Neural crest cell (in vitro differentiated cells): ENCODE results near the gene HGD. TPM values are rescaled to one million over a fixed set of nuclear protein-coding genes. Genes with fewer than 3 reads are reported as not detected.
A peak's percentile ranks its signal among the peaks of the same experiment; 100 is the strongest.

Experiments used
- DNase-seq: peaks from one replicate; pipeline ENCODE4 v3.0.0; 2021; ENCODE audit warnings: low read depth, mixed read lengths, low spot score
- H3K27ac Mint-ChIP-seq: one replicate; pipeline ENCODE4 v1.8.0; 2021; ENCODE audit warnings: mild to moderate bottlenecking, mixed read lengths; ENCODE audit not compliant: unreplicated experiment
- H3K27me3 Mint-ChIP-seq: 2 replicates; pipeline ENCODE4 v1.8.0; 2021; ENCODE audit warnings: low read depth, mild to moderate bottlenecking, mixed read lengths
- H3K36me3 Mint-ChIP-seq: 2 replicates; pipeline ENCODE4 v1.8.0; 2021; ENCODE audit warnings: low read depth, mild to moderate bottlenecking, mixed read lengths
- H3K4me1 Mint-ChIP-seq: 2 replicates; pipeline ENCODE4 v1.8.0; 2021; ENCODE audit warnings: mixed read lengths
- H3K4me3 Mint-ChIP-seq: one replicate; pipeline ENCODE4 v1.8.0; 2021; ENCODE audit warnings: mild to moderate bottlenecking, mixed read lengths
- H3K9me3 Mint-ChIP-seq: 2 replicates; pipeline ENCODE4 v1.8.0; 2021; ENCODE audit warnings: mixed read lengths
- total RNA-seq: library from RNA; stranded (reverse); gene quantifications from 2 replicates; pipeline ENCODE4 v1.2.1, GENCODE V29; 2021
- TF ChIP-seq, protein P1 (sequence below): fragments of 200-600 bp; sonication (generic); conservative IDR thresholded peaks from 2 replicates; pipeline ENCODE4 v1.5.0; 2021; ENCODE audit warnings: antibody characterized with exemption, mild to moderate bottlenecking

HGD gene
- total RNA-seq, 1 donor from 2014 or later = 1.2 TPM

DNA sequence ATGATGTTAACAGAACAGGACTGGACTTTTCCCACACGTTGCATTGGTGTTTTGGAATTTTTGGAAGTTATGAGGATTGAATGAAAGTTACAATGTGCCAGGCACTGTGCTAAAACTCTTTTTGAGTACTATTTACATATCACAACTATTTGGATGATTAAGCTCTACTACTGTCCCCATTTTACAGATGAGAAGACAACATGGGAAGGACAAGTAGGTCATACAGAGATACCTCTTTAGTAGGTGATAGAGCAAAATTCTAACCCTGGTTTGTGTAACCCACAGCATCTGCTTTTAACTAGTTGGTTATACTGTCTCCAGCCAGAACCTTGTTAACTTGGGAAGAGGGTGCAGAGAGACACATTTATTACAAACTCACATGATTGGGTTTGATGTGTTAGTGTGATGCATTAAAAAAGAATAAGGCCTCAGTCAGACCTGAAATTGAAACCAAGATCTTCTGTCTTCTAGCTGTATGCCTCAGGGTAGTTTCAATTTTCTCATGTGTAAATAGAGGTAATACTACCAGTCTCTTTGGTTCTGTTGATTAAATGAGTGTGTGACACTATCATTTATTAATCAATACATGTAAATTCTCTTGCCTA lies 84.5 kb downstream of the HGD start:
- TF ChIP-seq, protein P1, sequence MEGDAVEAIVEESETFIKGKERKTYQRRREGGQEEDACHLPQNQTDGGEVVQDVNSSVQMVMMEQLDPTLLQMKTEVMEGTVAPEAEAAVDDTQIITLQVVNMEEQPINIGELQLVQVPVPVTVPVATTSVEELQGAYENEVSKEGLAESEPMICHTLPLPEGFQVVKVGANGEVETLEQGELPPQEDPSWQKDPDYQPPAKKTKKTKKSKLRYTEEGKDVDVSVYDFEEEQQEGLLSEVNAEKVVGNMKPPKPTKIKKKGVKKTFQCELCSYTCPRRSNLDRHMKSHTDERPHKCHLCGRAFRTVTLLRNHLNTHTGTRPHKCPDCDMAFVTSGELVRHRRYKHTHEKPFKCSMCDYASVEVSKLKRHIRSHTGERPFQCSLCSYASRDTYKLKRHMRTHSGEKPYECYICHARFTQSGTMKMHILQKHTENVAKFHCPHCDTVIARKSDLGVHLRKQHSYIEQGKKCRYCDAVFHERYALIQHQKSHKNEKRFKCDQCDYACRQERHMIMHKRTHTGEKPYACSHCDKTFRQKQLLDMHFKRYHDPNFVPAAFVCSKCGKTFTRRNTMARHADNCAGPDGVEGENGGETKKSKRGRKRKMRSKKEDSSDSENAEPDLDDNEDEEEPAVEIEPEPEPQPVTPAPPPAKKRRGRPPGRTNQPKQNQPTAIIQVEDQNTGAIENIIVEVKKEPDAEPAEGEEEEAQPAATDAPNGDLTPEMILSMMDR = no peak
- DNase-seq = no peak
- Mint-ChIP-seq H3K4me3 (no peak overlapping the region), H3K27ac (no peak overlapping the region), H3K4me1 (peaks cover 15% of the 10 kb centered on the region), H3K9me3 (no peaks in the 10 kb centered on the region), H3K27me3 (peaks cover 12% of the 10 kb centered on the region), H3K36me3 (peaks cover 3% of the 10 kb centered on the region)

DNA sequence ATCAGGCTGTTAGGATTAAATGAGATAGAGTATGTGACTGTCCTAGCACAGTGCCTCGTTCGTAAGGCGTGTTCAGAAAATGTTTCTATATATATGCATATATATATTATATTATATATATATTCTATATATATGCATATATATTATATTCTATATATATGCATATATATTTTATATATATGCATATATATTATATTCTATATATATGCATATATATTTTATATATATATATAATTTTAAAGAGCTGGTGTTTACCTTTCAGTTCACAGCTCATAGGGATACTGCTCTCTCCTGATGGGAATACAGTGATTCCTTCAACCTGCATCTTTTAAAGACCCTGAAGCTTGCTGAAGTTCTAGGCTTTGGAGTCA lies 85.2 kb downstream of the HGD start:
- Mint-ChIP-seq H3K36me3 (no peaks in the 10 kb centered on the region), H3K4me3 (peak overlapping the region; percentile 98), H3K27ac (peak overlapping the region; percentile 98), H3K9me3 (no peaks in the 10 kb centered on the region), H3K27me3 (peaks cover 14% of the 10 kb centered on the region), H3K4me1 (peaks cover 15% of the 10 kb centered on the region)
- TF ChIP-seq, protein P1 = no peak
- no peak for DNase-seq

DNA sequence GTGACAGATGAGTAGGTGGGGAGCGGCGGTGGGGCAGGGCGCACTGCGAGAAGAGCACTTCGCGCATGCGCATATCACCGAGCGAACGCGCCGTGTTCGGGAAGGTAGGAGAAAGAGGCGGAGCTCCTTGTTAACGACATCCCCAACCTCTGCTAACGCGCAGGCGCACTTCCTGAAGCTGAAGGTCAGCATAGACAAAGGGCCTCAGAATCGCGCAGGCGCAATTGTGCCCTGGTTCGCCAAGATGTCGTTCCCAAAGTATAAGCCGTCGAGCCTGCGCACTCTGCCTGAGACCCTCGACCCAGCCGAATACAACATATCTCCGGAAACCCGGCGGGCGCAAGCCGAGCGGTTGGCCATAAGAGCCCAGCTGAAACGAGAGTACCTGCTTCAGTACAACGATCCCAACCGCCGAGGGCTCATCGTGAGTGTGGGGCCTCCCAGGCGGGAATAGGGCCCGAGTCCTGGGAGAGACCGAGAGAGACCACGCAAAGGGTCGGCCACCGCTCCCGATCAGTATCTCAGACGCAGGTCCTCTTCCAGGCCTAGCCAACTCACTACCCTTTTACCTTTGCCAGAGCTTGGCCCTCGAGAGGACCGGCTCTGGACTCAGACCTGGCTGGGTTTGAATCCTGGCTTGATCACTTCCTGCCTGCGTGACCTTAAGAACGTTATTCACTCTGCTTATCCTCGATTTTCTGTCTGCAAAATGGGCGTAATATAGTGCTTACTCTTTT lies 85.8 kb downstream of the HGD start, which contains the start of gene NDUFB4:
Gene NDUFB4 (plus strand): TSS at position 221 of the 737 bp plus-strand sequence. CDS start 24 bp downstream, at position 245.
- TF ChIP-seq, protein P1 = no peak
- peaks cover 16% of the 10 kb centered on the region for H3K27me3 Mint-ChIP-seq
- H3K27ac Mint-ChIP-seq = peak within 1 kb of the TSS; percentile 98
- no peaks in the 10 kb centered on the region for H3K36me3 Mint-ChIP-seq
- DNase-seq = peak; percentile 94
- peak within 1 kb of the TSS; percentile 98 for H3K4me3 Mint-ChIP-seq
- H3K4me1 Mint-ChIP-seq = peaks cover 15% of the 10 kb centered on the region
- no peaks in the 10 kb centered on the region for H3K9me3 Mint-ChIP-seq

DNA sequence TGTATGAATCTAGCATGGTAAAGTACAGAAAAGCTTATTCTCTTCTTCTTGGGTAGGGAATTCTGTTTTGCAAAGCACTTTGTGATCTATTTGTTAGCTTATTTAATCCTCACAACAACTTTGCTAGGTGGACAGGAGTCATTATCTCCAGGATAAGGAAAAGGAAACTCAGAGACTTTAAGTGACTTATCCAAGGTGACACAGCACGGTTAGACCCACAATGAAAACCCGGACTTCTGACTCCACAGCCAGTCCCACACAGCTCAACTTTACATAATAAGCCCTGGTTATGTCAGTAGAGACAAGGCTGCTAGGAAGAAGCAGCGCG lies 86.3 kb downstream of the HGD start:
- Mint-ChIP-seq H3K4me1 (peaks cover 15% of the 10 kb centered on the region), H3K4me3 (peak overlapping the region; percentile 98), H3K36me3 (no peaks in the 10 kb centered on the region), H3K27ac (peak overlapping the region; percentile 98), H3K27me3 (peaks cover 21% of the 10 kb centered on the region), H3K9me3 (no peaks in the 10 kb centered on the region)
- no peak for DNase-seq
- TF ChIP-seq, protein P1 = no peak

DNA sequence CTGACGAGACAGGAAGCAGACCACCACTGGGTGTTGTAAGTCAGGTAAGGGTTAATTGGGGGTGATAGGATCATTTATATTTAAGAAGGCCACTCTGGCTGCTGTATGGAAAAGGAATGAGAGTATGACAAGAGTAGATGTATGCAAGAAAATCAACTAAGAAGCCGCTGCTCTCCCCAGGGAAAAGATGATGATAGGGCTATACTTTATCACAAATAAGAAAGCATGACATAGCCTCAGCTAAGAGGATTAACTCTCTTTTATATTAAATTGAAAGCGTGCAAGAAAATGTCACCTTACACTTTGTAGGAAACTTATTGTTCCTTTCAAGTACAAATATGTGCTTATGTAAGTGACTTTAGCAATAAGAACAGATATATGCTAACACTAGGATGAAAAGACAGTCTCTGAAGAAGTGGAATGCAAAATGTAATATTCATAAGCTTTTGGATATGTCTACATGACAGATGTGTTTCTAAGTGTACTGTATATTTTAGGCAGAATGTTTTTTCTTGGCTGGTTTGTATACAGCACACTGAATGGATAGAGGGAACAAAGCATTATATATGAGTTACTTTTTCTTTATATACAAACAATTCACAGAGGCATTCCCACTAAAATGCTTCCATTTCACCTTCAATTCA lies 94.6 kb downstream of the HGD start:
- DNase-seq = no peak
- no peaks in the 10 kb centered on the region for H3K4me1 Mint-ChIP-seq
- peaks cover 6% of the 10 kb centered on the region for H3K9me3 Mint-ChIP-seq
- no peak overlapping the region for H3K4me3 Mint-ChIP-seq
- H3K27me3 Mint-ChIP-seq = peaks cover 18% of the 10 kb centered on the region
- TF ChIP-seq, protein P1 = no peak
- H3K36me3 Mint-ChIP-seq = no peaks in the 10 kb centered on the region
- no peak overlapping the region for H3K27ac Mint-ChIP-seq

Other genes with a start within 250 kb of the HGD start
- gene FSTL1, start 231.2 kb downstream of the HGD start, total RNA-seq = 180 and 199 TPM in 2 replicates
- gene NDUFB4, start 85.9 kb downstream of the HGD start, total RNA-seq = 116 and 117 TPM in 2 replicates
- 16.5 and 17.8 TPM in 2 replicates for gene RABL3, start 60.3 kb upstream of the HGD start, total RNA-seq
- 32.7 and 34.3 TPM in 2 replicates for gene GTF2E1, start 60.5 kb upstream of the HGD start, total RNA-seq
- 3.0 and 4.3 TPM in 2 replicates for gene STXBP5L, start 226.0 kb upstream of the HGD start, total RNA-seq